ENCODE measurements around the gene TIGD6. TPM values are rescaled to one million over a fixed set of nuclear protein-coding genes. Genes with fewer than 3 reads are reported as not detected.

The TIGD6 gene
- total and polyA plus RNA-seq, 10 of the 15 experiments (the other 5 are each of a cell fraction or from before 2014, with no cell fraction given) = 0.84 to 4.1 (median 2.7) TPM

GRCh38 chr5:150014456-150014855 is 14.0 kb upstream of the TIGD6 start:
- ATAC-seq = no peak
- Histone ChIP-seq H3K9ac (ENCODE audit: control insufficient read depth, insufficient read depth, low read length) (no peak overlapping the region), H4K20me1 (ENCODE audit: control insufficient read depth, insufficient read depth) (no peaks in the 10 kb centered on the region), H3K27ac (ENCODE audit: control insufficient read depth, insufficient read depth) (no peak overlapping the region), H3K79me2 (ENCODE audit: control insufficient read depth, insufficient read depth, low read length) (no peaks in the 10 kb centered on the region; the same call in 1 of the 2 replicates), H3K4me1 (ENCODE audit: control insufficient read depth, insufficient read depth, low read length) (no peaks in the 10 kb centered on the region), H3K27me3 (replicated peaks in 1 of 2; ENCODE audit: control insufficient read depth in 2 of 2, insufficient read depth in 2 of 2, low read length in 1 of 2) (no peaks in the 10 kb centered on the region), H3K4me3 (no peak overlapping the region), H3K36me3 (ENCODE audit: control insufficient read depth in 2 of 2, insufficient read depth in 2 of 2, low read length in 1 of 2) (peaks cover 23 to 47% of the 10 kb centered on the region in 2 experiments), H2AFZ (ENCODE audit: control insufficient read depth, low read depth, low read length) (no peak overlapping the region), H3K4me2 (ENCODE audit: control insufficient read depth, insufficient read depth) (no peak overlapping the region), H3K9me3 (replicated peaks; ENCODE audit: control insufficient read depth, insufficient read depth, low read length) (peaks cover 8% of the 10 kb centered on the region; the same call in 2 of the 3 replicates)
- no TSS peak for BruUV-seq (replicated peaks)
- ChIA-PET CTCF (no interaction called here), RAD21 (ENCODE audit: unreplicated experiment) (no interaction called here), SMC1A (ENCODE audit: uncharacterized antibody, unreplicated experiment) (no interaction called here), POLR2A (no interaction called here)
- DNase-seq (ENCODE audit: low read depth, low spot score) = no peak
- WGBS (ENCODE audit: insufficient coverage, insufficient replicate concordance, low lambda C conversion rate, missing lambda C conversion rate) = 98% methylated on average over 3 of the region's 3 CpGs
- TF ChIP-seq NFYB (IDR thresholded peaks at IDR 0.05; ENCODE audit: insufficient read depth, low read depth, low read length) (no peak), EP300 (IDR thresholded peaks at IDR 0.05; ENCODE audit: borderline replicate concordance in 1 of 2, control insufficient read depth in 1 of 2, low read depth in 2 of 2, low read length in 2 of 2) (no peak), IKZF1 (conservative IDR thresholded peaks at IDR 0.05) (no peak), BCL3 (IDR thresholded peaks at IDR 0.05; ENCODE audit: borderline replicate concordance, insufficient read depth, low read depth, low read length, poor library complexity, severe bottlenecking) (no peak), IRF4 (IDR thresholded peaks at IDR 0.05; ENCODE audit: low read depth, low read length) (no peak), SRF (IDR thresholded peaks at IDR 0.05; ENCODE audit: low read depth in 2 of 2, low read length in 2 of 2) (no peak), RELA (IDR thresholded peaks at IDR 0.05; ENCODE audit: borderline replicate concordance, partially characterized antibody) (no peak), HDGF (IDR thresholded peaks at IDR 0.05) (no peak), REST (IDR thresholded peaks at IDR 0.05; ENCODE audit: low read depth, low read length) (no peak), PBX3 (IDR thresholded peaks at IDR 0.05; ENCODE audit: insufficient replicate concordance, low read depth, low read length) (no peak), ATF3 (IDR thresholded peaks at IDR 0.05; ENCODE audit: borderline replicate concordance, extremely low read depth, low read depth, low read length) (no peak), NRF1 (conservative IDR thresholded peaks at IDR 0.05; ENCODE audit: low read depth, low read length) (no peak), FOXM1 (IDR thresholded peaks at IDR 0.05; ENCODE audit: low read depth, low read length) (no peak), NKRF (conservative IDR thresholded peaks at IDR 0.05) (no peak), ZNF207 (IDR thresholded peaks at IDR 0.05; ENCODE audit: borderline replicate concordance) (no peak), RCOR1 (conservative IDR thresholded peaks at IDR 0.05; ENCODE audit: low read depth, low read length) (no peak)
- FAIRE-seq = no peak
- intact Hi-C loops (cut with micrococcal nuclease; ENCODE audit: unreplicated experiment) (no loop called here), in situ Hi-C loops (cut with MboI) (no loop called here)

Measured in GM12878 (cell line).